ENCODE results near the gene RNF144A. TPM values are rescaled to one million over a fixed set of nuclear protein-coding genes. Genes with fewer than 3 reads are reported as not detected.
"Not testable (repeated sequence)": the region's sequence is repeated elsewhere in the genome, so short reads cannot be mapped to it uniquely, and the experiment has no call there.

RNF144A gene
- total RNA-seq, 6 experiments from 2014 or later: 1.2 to 3.2 (median 2.0) TPM

DNA sequence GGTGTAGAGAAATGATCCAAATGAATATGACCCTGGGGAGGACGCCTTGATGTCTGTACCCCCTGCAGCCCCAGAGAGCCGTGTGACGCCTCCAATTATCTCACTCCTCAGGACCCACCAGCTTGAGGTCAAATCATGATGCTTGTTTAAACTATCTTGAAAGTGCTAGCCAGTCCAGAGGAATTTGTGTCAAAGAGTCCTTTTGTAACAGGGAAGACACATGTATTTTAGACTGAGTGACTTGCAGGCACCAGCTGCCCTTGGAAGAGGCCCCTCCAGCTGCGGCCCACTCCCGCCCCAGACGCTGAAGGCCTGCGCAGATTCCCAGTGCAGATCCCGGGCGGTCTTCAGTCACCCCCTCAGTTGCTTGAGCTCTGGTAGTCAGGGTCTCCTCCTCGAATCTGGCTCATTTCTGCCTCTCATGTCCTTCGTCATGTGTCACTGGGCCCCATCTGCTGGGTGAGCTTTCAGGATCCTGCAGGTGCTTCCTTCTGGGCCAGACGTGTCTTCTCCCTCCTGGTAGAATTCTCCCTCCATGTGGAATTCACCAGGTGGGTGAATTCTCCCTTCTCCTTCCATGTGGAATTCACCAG lies 77.4 kb downstream of the RNF144A start:
- intact Hi-C loops (cut with DNase I): no loop called here
- no peak overlapping the region for H3K27ac ChIP-seq
- H3K27me3 ChIP-seq: no peaks in the 10 kb centered on the region
- no peaks in the 10 kb centered on the region for H3K4me1 ChIP-seq
- WGBS (ENCODE audit: insufficient coverage, low coverage, low lambda C conversion rate, missing lambda C conversion rate): 78% methylated on average over 3 of the region's 12 CpGs
- ATAC-seq: no peak
- H3K9me3 ChIP-seq: no peaks in the 10 kb centered on the region
- H3K4me3 ChIP-seq: no peak overlapping the region
- DNase-seq: no peak
- H3K36me3 ChIP-seq: no peaks in the 10 kb centered on the region
- TF ChIP-seq POLR2A (IDR thresholded peaks at IDR 0.05): no peak
- TF ChIP-seq, protein P1, sequence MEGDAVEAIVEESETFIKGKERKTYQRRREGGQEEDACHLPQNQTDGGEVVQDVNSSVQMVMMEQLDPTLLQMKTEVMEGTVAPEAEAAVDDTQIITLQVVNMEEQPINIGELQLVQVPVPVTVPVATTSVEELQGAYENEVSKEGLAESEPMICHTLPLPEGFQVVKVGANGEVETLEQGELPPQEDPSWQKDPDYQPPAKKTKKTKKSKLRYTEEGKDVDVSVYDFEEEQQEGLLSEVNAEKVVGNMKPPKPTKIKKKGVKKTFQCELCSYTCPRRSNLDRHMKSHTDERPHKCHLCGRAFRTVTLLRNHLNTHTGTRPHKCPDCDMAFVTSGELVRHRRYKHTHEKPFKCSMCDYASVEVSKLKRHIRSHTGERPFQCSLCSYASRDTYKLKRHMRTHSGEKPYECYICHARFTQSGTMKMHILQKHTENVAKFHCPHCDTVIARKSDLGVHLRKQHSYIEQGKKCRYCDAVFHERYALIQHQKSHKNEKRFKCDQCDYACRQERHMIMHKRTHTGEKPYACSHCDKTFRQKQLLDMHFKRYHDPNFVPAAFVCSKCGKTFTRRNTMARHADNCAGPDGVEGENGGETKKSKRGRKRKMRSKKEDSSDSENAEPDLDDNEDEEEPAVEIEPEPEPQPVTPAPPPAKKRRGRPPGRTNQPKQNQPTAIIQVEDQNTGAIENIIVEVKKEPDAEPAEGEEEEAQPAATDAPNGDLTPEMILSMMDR (IDR thresholded peaks at IDR 0.05): no peak

DNA sequence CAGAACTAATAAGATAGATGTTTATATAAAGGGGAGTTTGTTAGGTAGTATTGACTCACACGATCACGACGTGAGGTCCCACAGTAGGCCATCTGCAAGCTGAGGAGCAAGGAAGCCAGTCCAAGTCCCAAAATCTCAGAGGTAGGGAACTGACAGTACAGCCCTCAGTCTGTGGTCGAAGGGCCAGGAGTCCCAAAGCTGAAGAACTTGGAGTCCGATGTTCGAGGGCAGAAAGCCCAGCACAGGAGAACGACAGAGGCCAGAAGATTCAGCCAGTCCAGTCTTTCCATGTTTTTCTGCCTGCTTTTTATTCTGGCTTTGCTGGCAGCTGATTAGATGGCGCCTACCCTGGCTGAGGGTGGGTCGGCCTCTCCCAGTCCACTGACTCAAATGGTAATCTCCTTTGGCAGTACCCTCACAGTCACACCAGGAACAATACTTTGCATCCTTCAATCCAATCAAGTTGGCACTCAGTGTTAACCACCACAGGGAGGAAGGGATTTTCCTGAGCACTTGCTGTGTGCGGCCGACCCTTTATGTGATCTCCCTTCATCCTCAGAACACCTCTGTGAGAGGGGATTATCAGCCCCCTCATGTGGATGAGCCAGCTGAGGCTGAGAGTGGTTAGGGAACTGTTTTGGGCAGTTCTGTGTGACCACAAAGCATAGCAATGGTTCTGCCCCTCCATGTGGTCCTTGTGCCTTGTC lies 78.3 kb downstream of the RNF144A start:
- no peak for DNase-seq
- no peaks in the 10 kb centered on the region for H3K27me3 ChIP-seq
- H3K36me3 ChIP-seq: no peaks in the 10 kb centered on the region
- no peaks in the 10 kb centered on the region for H3K9me3 ChIP-seq
- no peak for TF ChIP-seq POLR2A (IDR thresholded peaks at IDR 0.05)
- TF ChIP-seq, protein P1 (IDR thresholded peaks at IDR 0.05): no peak
- WGBS (ENCODE audit: insufficient coverage, low coverage, low lambda C conversion rate, missing lambda C conversion rate): 88% methylated on average over 6 of the region's 11 CpGs
- no peak overlapping the region for H3K4me3 ChIP-seq
- no peak overlapping the region for H3K27ac ChIP-seq
- no peaks in the 10 kb centered on the region for H3K4me1 ChIP-seq
- intact Hi-C loops (cut with DNase I): no loop called here
- ATAC-seq: no peak

DNA sequence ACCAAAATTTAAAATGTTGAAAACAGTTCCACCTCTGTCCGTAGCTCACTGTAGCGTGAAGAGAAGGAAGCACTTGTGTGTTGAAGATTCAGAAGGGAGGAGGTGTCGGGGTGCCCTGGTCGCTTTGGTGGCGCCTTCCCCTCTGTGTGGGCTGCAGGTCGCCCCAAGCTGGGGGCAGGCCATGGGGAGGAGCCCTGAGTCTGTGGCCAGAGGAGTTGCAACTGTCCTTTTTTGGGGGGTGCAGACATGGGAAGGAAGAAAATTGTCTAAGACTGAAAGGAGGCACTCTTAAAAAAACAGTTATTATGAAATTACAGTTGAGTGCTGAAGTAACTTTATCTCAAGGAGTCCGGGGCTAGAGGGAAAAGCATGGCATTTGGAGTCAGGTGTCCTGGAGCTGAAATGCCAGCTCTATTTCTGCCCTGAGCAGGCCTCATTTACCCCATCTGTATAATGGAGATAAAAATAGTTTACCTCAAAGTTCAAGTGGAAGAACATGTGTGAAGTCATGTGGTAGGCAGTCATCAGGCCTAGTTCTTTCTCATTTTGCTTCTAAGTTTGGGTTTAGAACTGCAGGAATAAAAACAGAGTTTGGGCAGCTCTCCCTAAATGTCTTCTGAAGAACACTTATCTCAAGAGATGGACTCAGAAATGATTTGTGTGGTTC lies 82.1 kb downstream of the RNF144A start:
- Histone ChIP-seq H3K9me3 (no peaks in the 10 kb centered on the region), H3K27ac (no peak overlapping the region), H3K36me3 (no peaks in the 10 kb centered on the region), H3K4me3 (no peak overlapping the region), H3K27me3 (no peaks in the 10 kb centered on the region), H3K4me1 (no peaks in the 10 kb centered on the region)
- DNase-seq (no peak), ATAC-seq (no peak)
- intact Hi-C loops (cut with DNase I): no loop called here
- no peak for TF ChIP-seq POLR2A (IDR thresholded peaks at IDR 0.05)
- TF ChIP-seq, protein P1 (IDR thresholded peaks at IDR 0.05): no peak
- 75% methylated on average over 7 of the region's 7 CpGs for WGBS (ENCODE audit: insufficient coverage, low coverage, low lambda C conversion rate, missing lambda C conversion rate)

DNA sequence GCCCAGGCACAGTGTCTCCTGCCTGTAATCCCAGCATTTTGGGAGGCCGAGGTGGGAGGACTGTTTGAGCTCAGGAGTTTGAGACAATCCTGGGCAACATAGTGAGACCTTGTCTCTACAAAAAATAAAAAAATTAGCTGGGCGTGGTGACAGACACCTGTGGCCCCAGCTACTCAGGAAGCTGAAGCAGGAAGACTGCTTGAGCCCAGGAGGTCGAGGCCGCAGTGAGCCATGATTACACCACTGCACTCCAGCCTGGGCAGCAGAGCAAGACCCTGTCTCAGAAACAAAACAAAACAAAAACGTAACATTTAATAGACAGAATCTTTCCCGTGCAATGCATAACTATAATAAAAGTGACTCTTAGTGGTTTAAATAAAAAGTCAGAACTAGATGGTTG lies 84.2 kb downstream of the RNF144A start:
- H3K27me3 ChIP-seq; H3K36me3 ChIP-seq; ATAC-seq; H3K4me1 ChIP-seq; DNase-seq; intact Hi-C loops (cut with DNase I); H3K4me3 ChIP-seq; H3K9me3 ChIP-seq; H3K27ac ChIP-seq: not testable (repeated sequence)
- WGBS (ENCODE audit: insufficient coverage, low coverage, low lambda C conversion rate, missing lambda C conversion rate): 86% methylated on average over 6 of the region's 6 CpGs

DNA sequence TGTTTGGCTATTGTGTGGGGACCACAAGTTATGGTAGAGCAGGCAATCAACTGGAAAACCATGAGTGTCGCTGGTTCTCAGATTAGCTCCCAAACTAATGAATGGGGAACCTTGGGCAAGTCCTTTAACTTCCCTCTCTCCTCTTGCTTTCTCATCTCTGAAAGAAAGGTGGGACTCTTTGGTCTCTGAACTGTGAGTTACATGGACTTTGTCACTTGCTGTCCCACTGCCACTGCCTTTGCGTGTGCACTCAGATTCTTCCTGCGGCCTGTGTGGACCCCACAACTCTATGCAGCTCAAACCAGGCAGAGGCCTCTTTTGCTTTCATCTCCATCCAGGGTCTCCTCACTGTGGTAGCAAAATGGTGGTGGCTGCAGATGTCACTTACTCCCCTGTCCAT lies 86.7 kb downstream of the RNF144A start:
- DNase-seq: no peak
- intact Hi-C loops (cut with DNase I): no loop called here
- 100% methylated on average over 1 of the region's 3 CpGs for WGBS (ENCODE audit: insufficient coverage, low coverage, low lambda C conversion rate, missing lambda C conversion rate)
- H3K9me3 ChIP-seq: no peaks in the 10 kb centered on the region
- no peak overlapping the region for H3K4me3 ChIP-seq
- H3K27me3 ChIP-seq: no peaks in the 10 kb centered on the region
- no peak overlapping the region for H3K27ac ChIP-seq
- TF ChIP-seq, protein P1 (IDR thresholded peaks at IDR 0.05): no peak
- no peak for TF ChIP-seq POLR2A (IDR thresholded peaks at IDR 0.05)
- H3K36me3 ChIP-seq: no peaks in the 10 kb centered on the region
- no peaks in the 10 kb centered on the region for H3K4me1 ChIP-seq
- no peak for ATAC-seq

All from right lobe of liver (tissue), 6 donors.